K562 (cell line): ENCODE data around the gene CDH5. TPM values are rescaled to one million over a fixed set of nuclear protein-coding genes. Genes with fewer than 3 reads are reported as not detected.

ENCODE experiments used
- ATAC-seq: fragments of 200-7000 bp; cut with Tn5 transposase; 3 replicates; pipeline ENCODE4 v1.9.1; 2020; ENCODE audit warnings: moderate library complexity
- BruUV-seq: library from RNA; stranded (reverse); fragments of 400-500 nt; replicated peaks from 2 replicates; lab custom pipeline; 2021; lab: Mats Ljungman, UMichigan
- CTCF ChIA-PET: fragments of 300-600 bp; formaldehyde crosslinking; extraction: SDS; loops from one replicate; lab custom pipeline; 2021; ENCODE audit warnings: low intra/inter-chr PET ratio; lab: Yijun Ruan, JAX
- POLR2A ChIA-PET: fragments of 300-600, 350-650 bp; sonication (Branson Sonifier 250); formaldehyde crosslinking; extraction: SDS; loops from one replicate; lab custom pipeline; 2021; ENCODE audit warnings: antibody characterized with exemption, inconsistent platforms; lab: Yijun Ruan, JAX
- DNase-seq, 4 experiments: peaks; one replicate each; pipeline versions ENCODE4 v3.0.0 to v3.0.0-alpha.2; 2011 to 2018; ENCODE audit warnings: low spot score in 3 of 4, mixed read lengths in 3 of 4; ENCODE audit errors: extremely low read depth in 1 of 4
- FAIRE-seq: peaks from 2 replicates; lab custom pipeline; 2011; peaks lifted over from hg19 to GRCh38; lab: Jason Lieb, UNC
- H2AFZ ChIP-seq: 2 replicates; pipeline ENCODE4 v1.6.0; 2011; ENCODE audit warnings: low read depth, low read length, control low read depth, inconsistent platforms
- H3K27ac ChIP-seq: fragments of 200-600 bp; 3 replicates; pipeline ENCODE4 v1.8.0; 2011; ENCODE audit warnings: low read depth, mild to moderate bottlenecking, control low read depth, inconsistent platforms, low read length, moderate library complexity, mixed read lengths; ENCODE audit errors: extremely low read depth
- H3K27me3 ChIP-seq, 2 experiments: fragments of 300-600 bp in 1 of 2; 2 replicates in 1 of 2; 3 replicates in 1 of 2; pipeline versions ENCODE4 v1.6.0 to v1.8.0; 2011; ENCODE audit warnings: inconsistent platforms in 2 of 2, low read length in 2 of 2, mild to moderate bottlenecking in 1 of 2, mixed read lengths in 1 of 2, moderate library complexity in 1 of 2; ENCODE audit not compliant: control insufficient read depth in 2 of 2, insufficient read depth in 2 of 2
- H3K36me3 ChIP-seq: fragments of 300-600 bp; 3 replicates; pipeline ENCODE4 v1.8.0; 2011; ENCODE audit warnings: mild to moderate bottlenecking, low read length, inconsistent platforms; ENCODE audit not compliant: control insufficient read depth, insufficient read depth
- H3K4me1 ChIP-seq, 2 experiments: fragments of 200-600 bp in 1 of 2; replicated peaks in 1 of 2; 2 replicates in 1 of 2; 3 replicates in 1 of 2; pipeline versions ENCODE4 v1.5.1 to v1.8.0; 2011; ENCODE audit warnings: inconsistent platforms in 2 of 2, low read length in 2 of 2, mild to moderate bottlenecking in 1 of 2, mixed read lengths in 1 of 2, moderate library complexity in 1 of 2; ENCODE audit not compliant: control insufficient read depth in 2 of 2, insufficient read depth in 2 of 2
- H3K4me2 ChIP-seq: 2 replicates; pipeline ENCODE4 v1.6.1; 2011; ENCODE audit warnings: low read length, control low read depth, inconsistent platforms, mixed read lengths; ENCODE audit not compliant: insufficient read depth
- H3K4me3 ChIP-seq: fragments of 200-600 bp; sonication (generic), shearing (Covaris generic); 2 replicates; pipeline ENCODE4 v1.5.1; 2016; ENCODE audit warnings: control low read depth, inconsistent platforms
- H3K79me2 ChIP-seq: fragments of 200-600 bp; 3 replicates; pipeline ENCODE4 v1.8.0; 2011; ENCODE audit warnings: low read length, inconsistent platforms; ENCODE audit not compliant: control insufficient read depth, insufficient read depth
- H3K9ac ChIP-seq, 2 experiments: 2 replicates each; pipeline versions ENCODE4 v1.6.0 to v1.6.1; 2011; ENCODE audit warnings: low read depth in 2 of 2, low read length in 2 of 2, control low read depth in 1 of 2, inconsistent platforms in 1 of 2, mild to moderate bottlenecking in 1 of 2, mixed read lengths in 1 of 2; ENCODE audit not compliant: insufficient read depth in 1 of 2
- H3K9me1 ChIP-seq: one replicate; pipeline ENCODE4 v1.6.0; 2011; ENCODE audit warnings: inconsistent platforms, mild to moderate bottlenecking, low read length, moderate library complexity; ENCODE audit not compliant: control insufficient read depth, insufficient read depth
- H3K9me3 ChIP-seq: replicated peaks from 2 replicates; pipeline ENCODE4 v1.5.1; 2011; ENCODE audit warnings: low read depth, low read length, inconsistent platforms; ENCODE audit not compliant: control insufficient read depth, insufficient read depth
- H4K20me1 ChIP-seq: replicated peaks from 2 replicates; pipeline ENCODE4 v1.6.1; 2011; ENCODE audit warnings: low read length, inconsistent platforms, mixed read lengths; ENCODE audit not compliant: control insufficient read depth, insufficient read depth
- ARID1B ChIP-seq: fragments of 450-650 bp; IDR thresholded peaks from 2 replicates; pipeline ENCODE4 v1.6.1; 2016; ENCODE audit warnings: antibody characterized with exemption, mild to moderate bottlenecking, inconsistent platforms
- ESRRB ChIP-seq: fragments of 250-450 bp; sonication (Bioruptor Pico); IDR thresholded peaks from 2 replicates; pipeline ENCODE4 v1.5.0; 2020; ENCODE audit warnings: mild to moderate bottlenecking, moderate library complexity, borderline replicate concordance
- HOMEZ ChIP-seq: fragments of 250-450 bp; sonication (Bioruptor Pico); IDR thresholded peaks from 2 replicates; pipeline ENCODE4 v1.4.0; 2020; ENCODE audit warnings: mild to moderate bottlenecking, moderate library complexity
- MEF2D ChIP-seq: conservative IDR thresholded peaks from 2 replicates; pipeline ENCODE4 v1.6.1; 2016; ENCODE audit warnings: low read depth, missing genetic modification characterization, missing compliant biosample characterization
- RBM14 ChIP-seq: fragments of 200-400 bp; formaldehyde crosslinking; IDR thresholded peaks from 2 replicates; pipeline ENCODE4 v1.6.1; 2018; ENCODE audit warnings: low read depth, mild to moderate bottlenecking, low read length, moderate library complexity, borderline replicate concordance; ENCODE audit not compliant: insufficient read depth
- SMAD4 ChIP-seq: fragments of 250-450 bp; sonication (Bioruptor Pico); conservative IDR thresholded peaks from 2 replicates; pipeline ENCODE4 v1.8.0; 2021; ENCODE audit warnings: inconsistent platforms, mild to moderate bottlenecking, moderate library complexity
- TFAM ChIP-seq: fragments of 250-450 bp; sonication (Bioruptor Pico); conservative IDR thresholded peaks from 2 replicates; pipeline ENCODE4 v1.5.0; 2021; ENCODE audit warnings: mild to moderate bottlenecking, moderate library complexity
- ZBTB33 ChIP-seq: sonication (generic); formaldehyde crosslinking; IDR thresholded peaks from 2 replicates; pipeline ENCODE4 v1.8.1; 2023; ENCODE audit warnings: mild to moderate bottlenecking, missing genetic modification reagents
- ZNF589 ChIP-seq: fragments of 200-800 bp; sonication (Bioruptor generic); IDR thresholded peaks from 2 replicates; pipeline ENCODE4 v1.6.1; 2016; ENCODE audit warnings: low read depth, missing genetic modification characterization, missing compliant biosample characterization
- WGBS: fragments of 100-300 bp; shearing (Covaris generic); methylation state at CpG from one replicate; pipeline ENCODE4 v1.1.6; 2016; ENCODE audit warnings: low coverage, mixed read lengths; ENCODE audit not compliant: insufficient coverage; ENCODE audit errors: missing lambda C conversion rate; 5-methylcytosine and 5-hydroxymethylcytosine counted together
- in situ Hi-C: fragments of 300-500 bp; cut with MboI; formaldehyde crosslinking; loops from 4 replicates; pipeline ENCODE4 v1.15.0; 2018; ENCODE audit warnings: inconsistent platforms, mixed read lengths
- intact Hi-C: fragments of 100-400 bp; cut with micrococcal nuclease; formaldehyde crosslinking; loops from 2 replicates; pipeline ENCODE4 v1.14.2; 2022
- polyA plus RNA-seq, 8 experiments: library from polyadenylated mRNA; depleted of rRNA in 4 of 8; stranded (reverse) in 5 of 8; unstranded in 3 of 8; fragments of >200 nt; fragmentation: Nextera tagmentation in 2 of 8; fragmentation: Illumina TruSeq in 1 of 8; extraction: Ambion mirVana in 2 of 8; extraction: Trizol in 1 of 8; gene quantifications; 2 replicates each; pipeline versions ENCODE4 v1.2.1 to v1.2.3, GENCODE V29; 2011 to 2014; ENCODE audit warnings: inconsistent platforms in 1 of 8, missing spikeins in 1 of 8
- total RNA-seq, 7 experiments: library from RNA; depleted of rRNA in 6 of 7; stranded (reverse); fragments of >200 nt in 6 of 7; fragmentation: Illumina TruSeq in 2 of 7; extraction: Trizol in 2 of 7; gene quantifications; 2 replicates each; pipeline versions ENCODE4 v1.2.1 to v1.2.3, GENCODE V29; 2011 to 2021; ENCODE audit warnings: low replicate concordance in 1 of 7

Gene CDH5
- total and polyA plus RNA-seq, 9 of the 15 experiments (the other 6 are each of a cell fraction or from before 2014, with no cell fraction given): not detected

GRCh38 chr16:66414891-66415290 lies 48.4 kb downstream of the CDH5 start:
- intact Hi-C loops: no loop called here
- Histone ChIP-seq H4K20me1 (no peaks in the 10 kb centered on the region), H3K79me2 (no peaks in the 10 kb centered on the region), H3K9me1 (no peaks in the 10 kb centered on the region), H3K36me3 (no peaks in the 10 kb centered on the region), H3K27ac (no peak overlapping the region), H2AFZ (no peak overlapping the region), H3K4me3 (no peak overlapping the region), H3K9ac (no peak overlapping the region), H3K4me1 (no peaks in the 10 kb centered on the region), H3K9me3 (no peaks in the 10 kb centered on the region), H3K4me2 (no peak overlapping the region), H3K27me3 (peaks cover 0 to 20% of the 10 kb centered on the region in 2 experiments; a peak in 3 of 5 replicates)
- no peak for FAIRE-seq
- TF ChIP-seq HOMEZ (CRISPR knock-in tag) (no peak), ZNF589 (CRISPR knock-in tag) (no peak), ARID1B (no peak), ESRRB (CRISPR knock-in tag) (no peak), TFAM (no peak), MEF2D (tag) (no peak), RBM14 (no peak), SMAD4 (CRISPR knock-in tag) (no peak), ZBTB33 (CRISPR knock-in tag) (no peak)
- WGBS: 0% methylated on average over 1 of the region's 1 CpG
- BruUV-seq: no TSS peak
- CTCF ChIA-PET: no interaction called here
- DNase-seq: no peak
- in situ Hi-C loops: no loop called here
- ATAC-seq: no peak
- POLR2A ChIA-PET: no interaction called here
